ENCODE measurements around the gene LARGE1.
"Not testable (repeated sequence)": the region's sequence is repeated elsewhere in the genome, so short reads cannot be mapped to it uniquely, and the experiment has no call there.

The LARGE1 gene

DNA sequence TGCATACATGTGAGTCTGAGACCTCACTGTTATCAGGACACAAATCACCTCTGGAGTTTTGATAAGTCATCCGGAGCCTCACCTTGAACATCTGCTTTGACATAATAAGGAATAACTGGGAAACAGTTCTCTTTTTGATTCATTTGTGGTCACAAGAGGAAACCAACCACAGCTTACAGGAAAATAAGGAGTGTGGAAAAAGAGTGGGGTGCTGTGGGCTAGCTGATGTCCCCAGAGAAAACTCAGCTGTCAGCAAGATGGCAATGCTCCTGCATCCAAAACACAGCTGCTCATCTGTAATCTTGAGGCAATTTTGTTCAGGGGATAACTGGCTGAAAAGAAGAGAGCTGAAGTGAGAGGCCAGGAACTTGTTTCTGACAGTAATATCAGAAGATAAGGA lies 445.7 kb downstream of the LARGE1 start:
- DNase-seq (ENCODE audit: low read depth) = no peak

- no peak for DNase-seq (ENCODE audit: low read depth)
These were observed 447.6 kb downstream of the LARGE1 start for GRCh38 chr22:33472462-33473344.

DNA sequence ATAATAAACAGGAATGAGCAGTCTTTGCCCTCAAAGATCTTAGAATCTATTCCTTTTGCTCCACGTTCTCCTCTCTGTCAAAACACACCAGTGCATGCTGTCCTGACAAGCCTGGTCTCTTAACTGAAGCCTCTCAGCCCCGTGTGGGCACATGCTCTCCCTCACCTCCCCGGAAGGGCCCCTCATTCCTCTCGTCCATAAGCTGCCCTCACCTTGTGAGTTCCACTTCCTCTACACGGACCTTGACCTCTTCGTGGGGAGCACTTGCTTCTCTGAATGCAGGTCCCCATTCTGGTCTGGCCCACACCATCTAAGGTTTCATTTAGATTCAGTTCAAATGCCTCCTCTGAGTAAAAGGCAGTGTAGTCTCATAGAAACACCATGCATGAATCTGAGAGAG lies 449.8 kb downstream of the LARGE1 start:
- DNase-seq (ENCODE audit: low read depth) = no peak

GRCh38 chr22:33467620-33468095 lies 452.6 kb downstream of the LARGE1 start:
- DNase-seq (ENCODE audit: low read depth) = no peak

DNA sequence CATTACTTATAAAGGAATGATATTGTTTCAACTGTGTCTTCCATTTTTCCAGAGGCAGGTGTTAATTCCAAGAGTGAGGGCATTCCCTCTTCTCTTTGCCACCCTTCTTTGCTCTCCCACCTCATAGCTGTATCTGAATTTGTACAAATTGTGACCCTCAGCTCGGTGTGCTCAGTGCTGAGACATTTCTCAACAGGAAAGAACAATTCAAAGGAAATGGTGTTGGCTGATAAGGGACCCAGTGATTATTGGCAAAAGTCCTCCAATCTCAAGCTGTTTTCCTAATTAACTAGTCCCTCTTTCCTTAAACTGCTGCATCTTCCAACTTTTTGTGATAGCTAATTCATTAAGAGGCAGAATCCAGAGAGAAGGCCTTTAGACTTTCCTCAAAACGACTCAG lies 453.2 kb downstream of the LARGE1 start:
- no peak for DNase-seq (ENCODE audit: low read depth)

- DNase-seq (ENCODE audit: low read depth) = no peak
These were observed 454.7 kb downstream of the LARGE1 start for GRCh38 chr22:33465554-33465953.

- no peak for DNase-seq (ENCODE audit: low read depth)
These were observed 455.6 kb downstream of the LARGE1 start for GRCh38 chr22:33464698-33465097.

- DNase-seq (ENCODE audit: low read depth) = no peak
These were observed 458.4 kb downstream of the LARGE1 start for GRCh38 chr22:33461698-33462434.

DNA sequence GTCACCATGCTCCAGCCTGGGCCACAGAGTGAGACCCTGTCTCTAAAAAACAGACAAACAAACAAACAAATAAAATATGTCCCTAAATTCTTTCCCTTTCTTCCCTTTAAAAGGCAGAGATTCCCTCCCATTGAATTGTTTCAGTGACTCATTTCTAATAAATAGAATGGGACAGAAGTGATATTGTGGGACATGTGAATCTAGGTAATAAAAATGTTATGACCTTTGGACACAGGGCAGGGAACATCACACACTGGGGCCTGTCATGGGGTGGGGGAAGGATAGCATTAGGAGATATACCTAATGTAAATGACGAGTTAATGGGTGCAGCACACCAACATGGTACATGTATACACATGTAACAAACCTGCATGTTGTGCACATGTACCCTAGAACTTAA lies 459.0 kb downstream of the LARGE1 start:
- DNase-seq (ENCODE audit: low read depth) = not testable (repeated sequence)

DNA sequence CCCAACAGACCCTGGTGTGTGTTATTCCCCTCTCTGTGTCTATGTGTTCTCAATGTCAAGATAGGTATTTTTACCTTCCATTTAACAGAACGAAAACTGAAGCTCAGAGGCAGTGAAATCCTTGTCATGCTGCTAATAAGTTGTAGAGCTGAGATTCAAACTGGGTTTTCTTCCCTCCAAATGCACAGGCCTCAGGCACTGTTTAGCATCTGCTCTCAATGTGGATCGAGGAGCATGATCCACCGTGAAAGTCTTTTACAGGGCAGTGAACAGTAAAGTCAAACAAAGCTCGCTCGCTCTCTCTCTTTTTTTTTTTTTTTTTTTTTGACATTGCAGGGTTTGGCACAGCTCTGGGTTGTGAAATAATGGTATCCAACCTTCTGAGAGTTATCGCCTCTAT lies 461.1 kb downstream of the LARGE1 start:
- no peak for DNase-seq (ENCODE audit: low read depth)

- DNase-seq (ENCODE audit: low read depth) = no peak
These were observed 463.8 kb downstream of the LARGE1 start for GRCh38 chr22:33456511-33456910.

DNA sequence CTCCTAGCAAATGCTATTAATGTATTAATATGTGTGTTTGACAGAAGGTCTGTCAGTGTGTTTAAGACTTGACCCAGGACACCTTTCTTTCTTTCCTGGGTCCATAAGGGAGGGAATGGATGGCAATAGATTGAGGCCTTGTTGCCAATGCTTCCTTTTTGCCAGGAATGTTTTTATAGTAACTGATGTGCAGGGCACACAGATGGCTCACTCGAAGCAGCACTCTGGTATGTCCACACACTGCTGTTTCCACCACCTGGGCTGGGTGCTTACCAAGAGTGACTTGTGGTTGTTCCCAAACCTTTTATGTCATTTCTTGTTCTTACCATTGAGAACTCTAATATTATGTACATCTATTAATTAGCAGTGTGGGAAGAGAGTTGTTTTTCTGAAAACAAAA lies 465.2 kb downstream of the LARGE1 start:
- DNase-seq (ENCODE audit: low read depth) = no peak

- DNase-seq (ENCODE audit: low read depth) = no peak
These were observed 468.3 kb downstream of the LARGE1 start for GRCh38 chr22:33451866-33452469.

- DNase-seq (ENCODE audit: low read depth) = no peak
These were observed 469.5 kb downstream of the LARGE1 start for GRCh38 chr22:33450756-33451155.

GRCh38 chr22:33447733-33448132 lies 472.5 kb downstream of the LARGE1 start:
- no peak for DNase-seq (ENCODE audit: low read depth)

GRCh38 chr22:33443683-33444082 lies 476.6 kb downstream of the LARGE1 start:
- DNase-seq (ENCODE audit: low read depth) = no peak

DNA sequence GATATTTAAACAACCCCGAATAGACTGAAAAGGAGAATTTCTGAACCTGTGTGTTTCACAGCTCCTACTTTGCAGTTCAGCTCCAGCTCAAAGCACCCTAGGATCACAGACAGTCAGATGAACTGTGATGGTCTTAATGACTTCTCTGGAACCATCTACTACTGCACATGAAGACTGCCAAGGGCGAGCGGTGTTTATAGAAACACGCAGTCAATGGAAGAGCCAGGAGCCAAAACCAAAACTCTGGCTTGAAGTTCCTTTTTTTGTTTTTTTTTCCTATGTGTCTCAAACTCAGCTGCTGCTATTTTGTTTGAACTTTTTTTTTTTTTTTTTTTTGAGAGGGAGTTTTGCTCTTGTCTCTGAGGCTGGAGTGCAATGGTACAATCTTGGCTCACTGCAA lies 479.5 kb downstream of the LARGE1 start:
- no peak for DNase-seq (ENCODE audit: low read depth)

GRCh38 chr22:33438273-33438672 lies 482.0 kb downstream of the LARGE1 start:
- DNase-seq (ENCODE audit: low read depth) = peak; percentile 6

- DNase-seq (ENCODE audit: low read depth) = no peak
These were observed 489.0 kb downstream of the LARGE1 start for GRCh38 chr22:33431300-33431699.

- DNase-seq (ENCODE audit: low read depth) = no peak
These were observed 491.0 kb downstream of the LARGE1 start for GRCh38 chr22:33429281-33429680.

DNA sequence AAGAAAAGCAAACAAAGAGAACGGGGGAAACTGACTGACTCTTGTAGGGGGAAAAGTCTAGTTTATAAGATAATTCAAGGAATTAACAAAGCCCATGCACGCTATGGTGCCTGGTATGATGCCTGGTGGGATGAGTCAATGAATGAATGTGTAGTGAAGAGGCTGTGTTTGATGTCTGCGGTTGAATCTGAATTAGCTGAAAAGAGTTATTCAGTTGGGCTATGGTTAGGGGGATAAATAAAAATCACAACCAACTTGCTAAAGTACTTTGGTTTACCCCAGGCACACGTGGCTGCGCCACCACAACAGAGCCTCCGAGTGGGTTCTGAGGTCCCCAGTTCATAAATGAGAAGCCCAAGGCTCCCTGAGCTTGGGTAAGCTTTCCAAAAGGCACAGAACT lies 492.8 kb downstream of the LARGE1 start:
- DNase-seq (ENCODE audit: low read depth) = no peak

- DNase-seq (ENCODE audit: low read depth) = no peak
These were observed 493.8 kb downstream of the LARGE1 start for GRCh38 chr22:33426451-33426850.

DNA sequence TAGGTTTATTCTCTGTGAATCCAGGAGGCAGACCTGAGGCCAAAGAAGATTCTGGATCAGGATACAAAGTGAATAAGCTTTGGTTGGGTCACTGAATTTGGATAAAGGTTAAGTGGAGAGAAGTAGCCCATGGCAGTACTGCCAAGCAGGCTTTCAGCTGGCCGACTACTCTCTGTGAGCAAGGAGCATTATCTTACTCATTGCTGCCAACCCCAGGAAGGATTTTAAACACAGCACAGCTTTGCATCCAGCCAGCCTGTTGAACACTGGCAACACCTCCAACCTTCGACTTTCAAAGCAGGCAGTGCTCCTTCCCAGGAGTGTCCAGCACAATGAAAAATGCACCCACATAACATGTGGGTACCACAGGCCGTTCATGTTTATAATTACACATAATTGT lies 498.4 kb downstream of the LARGE1 start:
- no peak for DNase-seq (ENCODE audit: low read depth)
